HG03039 (cell line): ENCODE measurements around the gene FUT3.

Source experiments
- ATAC-seq: cut with Tn5 transposase; IDR thresholded peaks from one replicate; pipeline ENCODE4 v1.9.1; 2021; ENCODE audit warnings: mild to moderate bottlenecking, moderate library complexity; ENCODE audit not compliant: unreplicated experiment

FUT3 gene

DNA sequence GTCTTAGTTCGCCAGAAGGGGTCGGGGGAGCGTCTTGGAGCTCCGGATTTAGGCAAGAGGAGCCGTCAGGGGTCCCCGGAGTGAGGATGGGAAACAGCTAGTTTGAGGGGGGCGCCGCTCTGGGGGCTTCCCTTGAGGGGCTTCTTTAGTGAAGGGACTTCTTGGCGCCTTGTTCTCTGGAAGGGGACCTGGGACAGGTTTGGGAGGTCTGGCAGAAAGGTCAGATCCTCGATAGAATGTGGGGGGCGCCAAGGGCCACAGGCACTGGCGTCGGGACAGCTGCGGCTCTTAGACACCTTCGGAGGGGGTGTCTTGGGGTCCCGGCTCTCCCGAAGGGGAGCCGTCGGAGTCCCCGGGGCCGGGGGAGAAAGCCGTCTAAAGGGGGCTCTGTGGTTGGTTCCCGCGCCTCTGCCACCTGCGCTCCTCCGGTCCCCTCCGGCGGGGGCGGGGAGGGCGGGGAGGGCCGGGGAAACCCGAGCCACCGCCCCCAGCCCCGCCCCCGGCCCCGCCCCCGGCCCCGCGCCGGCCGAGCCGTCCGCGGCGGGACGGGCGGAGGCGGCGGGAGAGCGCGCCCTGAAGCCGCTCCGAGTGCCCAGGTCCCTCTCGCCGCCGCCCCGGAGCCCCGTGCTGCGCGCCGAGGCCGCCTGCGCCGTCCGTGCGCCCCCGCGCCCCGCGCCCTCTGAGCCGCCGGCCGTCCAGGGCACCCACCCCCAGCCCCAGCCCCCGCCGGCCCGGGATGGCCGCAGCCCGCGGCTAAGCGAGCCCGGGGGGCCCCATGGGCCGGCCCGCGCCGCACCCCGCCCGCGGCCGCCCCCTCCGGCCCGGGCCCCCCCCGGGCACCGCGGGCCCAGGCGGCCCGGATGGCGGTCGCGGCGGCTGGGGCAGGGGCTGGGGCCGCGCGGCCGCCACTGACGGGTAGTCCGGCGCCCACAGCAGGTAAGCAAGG lies 46.5 kb downstream of the FUT3 start, which contains the start of gene NRTN:
Gene NRTN, plus strand, starts transcription at position 552 of the 946 bp plus-strand sequence. CDS start 19,099 bp downstream, outside the sequence.
- no peak for ATAC-seq

DNA sequence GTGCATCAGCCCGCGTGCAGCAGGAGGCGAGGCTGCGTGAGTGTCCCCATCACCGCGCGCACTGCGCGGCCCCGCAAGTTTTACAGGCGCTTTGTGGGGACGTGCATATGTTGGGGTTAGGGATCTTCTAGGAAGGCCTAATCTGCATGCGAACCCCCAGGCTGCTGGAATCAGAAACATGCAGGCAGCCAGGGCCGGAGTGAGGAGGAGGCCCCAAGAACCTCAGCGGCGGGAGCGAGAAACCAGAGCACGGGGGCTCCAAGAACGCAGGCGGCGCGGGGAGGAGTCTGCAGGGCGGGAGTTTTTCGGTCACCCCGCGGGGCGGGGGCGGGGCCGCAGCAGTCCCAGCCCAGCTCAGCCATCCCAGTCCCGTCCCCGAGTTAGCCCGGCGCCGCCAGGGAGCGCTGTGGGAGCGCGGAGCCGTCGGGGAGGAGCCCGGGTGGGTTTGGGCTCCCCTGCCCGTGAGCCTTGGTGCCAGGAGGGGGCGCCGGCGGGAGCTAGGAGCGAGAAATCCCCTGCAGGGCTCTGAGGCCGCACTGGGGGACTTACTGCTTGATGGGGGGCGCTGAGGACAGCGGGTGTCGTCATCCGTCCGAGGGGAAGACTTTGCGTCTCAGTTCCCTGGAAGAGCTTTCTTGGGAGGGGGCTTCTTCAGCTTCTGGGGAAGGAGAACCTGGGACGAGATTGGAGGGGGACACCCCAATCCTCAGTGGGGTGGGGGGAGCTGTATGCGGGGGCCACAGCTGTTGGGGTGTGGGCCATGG lies 47.3 kb downstream of the FUT3 start:
- no peak for ATAC-seq

DNA sequence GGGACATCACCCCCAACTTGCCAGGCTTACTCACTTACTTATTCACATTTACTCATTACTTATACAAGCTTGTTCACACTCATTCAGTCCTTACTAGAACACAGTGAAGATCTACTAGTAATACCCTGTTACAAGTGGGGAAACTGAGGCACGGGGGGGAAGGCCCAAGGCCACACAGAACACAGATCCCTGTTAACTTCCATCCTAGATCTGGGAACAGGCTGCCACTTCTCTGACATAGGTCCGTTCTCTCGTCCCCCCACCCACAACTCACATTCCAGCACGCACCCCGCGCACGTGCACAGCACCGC lies 47.9 kb downstream of the FUT3 start:
- ATAC-seq: no peak

DNA sequence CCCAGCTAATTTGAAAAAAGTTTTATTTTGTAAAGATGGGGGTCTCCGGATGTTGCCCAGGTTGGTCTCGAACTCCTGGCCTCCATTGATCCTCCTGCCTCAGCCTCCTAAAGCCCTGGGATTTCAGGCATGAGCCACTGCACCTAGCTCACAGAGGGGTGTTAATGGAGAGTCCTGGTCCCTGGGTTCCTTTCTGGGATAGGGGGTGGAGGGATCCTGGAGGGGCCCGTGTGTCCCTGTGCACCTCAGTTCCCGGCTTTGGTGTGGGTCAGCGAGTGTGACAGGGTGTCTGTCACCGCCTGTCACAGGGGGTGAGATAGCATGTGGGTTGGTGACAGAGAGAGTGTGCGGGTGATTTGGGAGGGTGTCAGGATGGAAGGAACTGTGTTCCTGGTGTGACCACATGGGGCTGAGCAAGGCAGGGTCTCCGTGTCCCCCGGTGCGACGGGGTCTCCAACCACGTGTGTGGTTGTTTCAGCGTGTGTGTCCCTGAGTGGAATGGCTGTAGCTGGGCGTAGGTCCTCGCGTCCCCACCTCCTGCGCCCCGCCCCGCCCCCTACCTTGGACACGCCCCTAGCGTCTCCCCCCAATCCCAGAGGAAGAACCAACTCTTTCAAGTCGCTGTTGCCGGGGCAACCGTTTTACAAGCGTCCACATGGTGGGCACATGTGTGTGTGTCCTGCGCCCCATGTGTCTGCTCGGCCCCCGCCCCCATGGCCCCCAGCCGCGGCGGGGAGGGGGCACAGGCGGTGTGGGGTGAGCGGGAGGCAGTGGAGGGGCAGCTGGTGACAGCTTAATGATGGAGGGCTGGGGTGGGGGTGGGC lies 49.2 kb downstream of the FUT3 start:
- no peak for ATAC-seq

DNA sequence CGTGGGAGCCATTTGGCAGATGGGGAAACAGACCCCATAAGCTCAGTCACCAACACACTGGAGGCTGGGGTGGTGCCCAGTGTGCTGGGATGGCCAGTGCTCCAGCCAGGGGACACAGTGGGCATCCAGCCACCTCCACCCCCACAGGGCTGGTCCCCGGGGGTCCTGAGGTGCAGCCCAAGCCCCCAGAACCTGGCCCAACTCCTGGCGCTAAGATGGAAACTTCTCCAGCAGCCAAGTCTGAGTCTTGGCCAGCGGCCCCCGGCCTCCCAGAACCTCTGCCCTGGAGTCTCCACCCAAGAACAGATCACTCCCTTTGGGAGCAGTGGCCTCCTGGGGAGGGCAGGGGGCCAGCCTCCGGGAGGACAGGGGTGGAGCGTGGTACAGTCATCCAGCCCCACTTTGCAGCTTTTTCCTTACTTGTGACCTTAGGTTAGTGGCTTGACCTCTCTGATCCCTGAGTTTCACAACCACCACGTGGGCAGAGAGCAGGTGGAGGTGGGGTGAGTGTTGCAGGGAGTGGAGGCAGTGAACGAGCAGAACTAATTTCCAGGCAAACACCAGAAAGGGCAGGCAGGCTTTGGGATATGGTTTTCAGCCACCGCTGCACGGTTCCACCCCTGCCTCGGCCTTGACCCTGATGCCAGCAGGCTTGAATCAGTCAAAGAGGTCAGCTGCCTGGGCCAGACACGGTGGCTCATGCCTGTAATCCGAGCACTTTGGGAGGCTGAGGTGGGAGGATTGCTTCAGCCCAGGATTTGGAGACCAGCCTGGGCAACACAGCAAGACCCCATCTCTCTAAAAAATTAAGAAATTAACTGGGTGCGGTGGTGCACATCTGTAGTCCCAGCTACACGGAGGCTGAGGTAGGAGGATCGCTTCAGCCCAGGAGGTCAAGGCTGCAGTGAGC lies 50.6 kb downstream of the FUT3 start:
- ATAC-seq: no peak

DNA sequence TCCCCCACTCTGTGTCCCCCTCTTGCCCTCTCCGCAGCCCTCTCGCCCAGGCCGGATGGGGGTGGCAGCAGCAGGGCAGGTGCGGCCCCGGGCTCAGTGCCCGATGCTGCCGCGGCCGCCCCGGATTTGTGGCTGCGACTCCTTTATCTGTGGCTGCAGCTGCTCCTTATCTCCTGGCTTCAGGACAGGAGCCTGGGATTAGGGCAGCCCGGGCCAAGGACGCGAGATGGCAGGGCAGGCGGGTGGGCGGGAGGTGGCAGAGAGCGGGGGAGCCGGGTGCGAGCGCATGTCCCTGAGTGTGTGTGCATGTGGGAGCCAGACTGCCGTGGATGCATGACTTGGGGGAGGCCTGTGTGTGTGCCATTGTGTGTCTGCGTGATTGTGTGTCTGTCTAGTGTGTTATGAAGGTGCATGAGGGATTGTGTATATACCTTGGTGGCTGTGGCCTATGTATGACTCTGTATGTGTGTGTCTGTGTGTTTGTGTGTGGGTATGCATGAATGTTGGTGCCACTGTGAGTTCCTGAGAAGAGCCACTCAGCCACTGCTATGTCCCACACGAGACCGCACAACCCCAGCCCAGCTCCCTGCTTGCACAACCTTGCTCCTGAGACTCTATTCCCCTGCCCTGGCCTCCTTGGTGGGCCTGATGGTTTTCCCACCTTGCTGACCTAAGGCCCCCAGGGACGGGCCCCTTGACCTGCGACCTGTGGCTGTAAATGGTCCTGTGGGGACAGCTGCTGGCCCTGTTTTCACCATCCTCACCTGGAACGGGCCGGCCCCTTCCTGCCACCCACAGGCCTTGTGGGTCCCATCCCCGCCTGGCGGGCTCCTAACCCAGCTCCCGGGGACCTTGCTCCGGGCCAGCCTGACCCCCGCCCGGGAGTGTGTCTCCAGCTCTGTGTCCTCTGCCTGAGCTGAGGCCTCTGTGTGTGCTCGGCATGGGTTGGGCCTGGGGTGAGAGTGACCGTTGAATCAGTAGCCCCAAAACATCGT lies 51.7 kb downstream of the FUT3 start:
- no peak for ATAC-seq

DNA sequence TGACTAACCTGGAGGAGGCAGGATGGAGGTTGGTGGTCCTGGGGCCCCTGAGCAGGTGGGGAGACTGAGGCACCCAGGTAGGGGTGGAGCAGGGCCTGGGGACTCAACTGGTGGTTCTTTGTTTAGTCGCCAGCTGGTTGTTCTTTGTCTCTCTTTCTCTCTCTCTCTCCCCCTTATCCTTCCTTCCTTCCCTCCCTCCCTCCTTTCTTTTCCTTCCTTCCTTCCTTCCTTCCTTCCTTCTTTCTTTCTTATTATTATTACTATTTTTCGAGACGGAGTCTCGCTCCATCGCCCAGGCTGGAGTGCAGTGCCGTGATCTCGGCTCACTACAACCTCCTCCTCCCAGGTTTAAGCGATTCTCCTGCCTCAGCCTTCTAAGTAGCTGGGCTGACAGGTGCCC lies 53.0 kb downstream of the FUT3 start:
- ATAC-seq: no peak

DNA sequence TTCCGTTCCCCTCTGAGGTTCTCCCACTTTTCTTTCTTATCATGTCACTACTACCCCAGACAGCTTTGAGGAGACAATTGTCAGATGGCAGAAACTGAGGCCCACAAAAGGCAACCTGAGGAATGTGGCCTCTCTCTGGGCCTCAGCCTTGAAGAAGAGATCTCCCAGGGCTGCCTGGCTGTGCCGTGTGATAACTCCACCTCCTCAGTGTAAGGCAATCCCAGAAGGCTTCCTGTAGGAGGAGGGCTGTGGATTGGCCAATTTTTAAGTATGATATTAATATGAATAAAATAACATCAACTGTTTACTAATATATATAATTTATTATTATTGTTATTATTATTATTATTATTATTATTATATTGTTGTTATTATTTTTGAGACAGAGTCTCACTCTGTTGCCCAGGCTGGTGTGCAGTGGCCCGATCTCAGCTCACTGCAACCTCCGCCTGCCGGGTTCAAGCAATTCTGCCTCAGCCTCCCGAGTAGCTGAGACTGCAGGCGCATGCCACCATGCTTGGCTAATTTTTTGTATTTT lies 55.8 kb downstream of the FUT3 start:
- ATAC-seq: no peak

DNA sequence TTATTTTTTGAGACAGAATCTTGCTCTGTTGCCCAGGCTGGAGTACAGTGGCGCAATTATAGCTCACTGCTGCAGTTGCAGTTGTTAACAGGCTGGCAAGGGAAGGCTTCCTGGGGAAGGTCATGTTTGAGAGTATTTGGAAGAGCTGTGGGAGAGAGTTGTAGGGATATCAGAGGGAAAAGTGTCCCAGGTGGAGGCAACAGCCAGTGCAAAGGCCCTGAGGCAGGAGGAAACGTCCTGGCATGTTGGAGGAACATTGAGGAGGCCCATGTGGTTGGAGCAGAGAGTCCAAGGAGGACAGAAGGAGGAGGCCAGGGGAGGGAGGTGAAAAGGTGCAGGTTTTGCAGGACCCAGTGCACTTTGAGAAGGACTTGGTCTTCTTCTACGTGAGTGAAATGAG lies 58.1 kb downstream of the FUT3 start:
- ATAC-seq: no peak
